Right atrium auricular region (tissue), 2 donors: ENCODE data around the gene RSBN1. TPM values are rescaled to one million over a fixed set of nuclear protein-coding genes. Genes with fewer than 3 reads are reported as not detected.

Source experiments
- DNase-seq: peaks from one replicate; pipeline ENCODE4 v3.0.0-alpha.2; 2019; ENCODE audit warnings: low spot score
- H3K27ac ChIP-seq, 2 donors: fragments of 200-600 bp; sonication (generic); 1 replicate in 1 of 2; 2 replicates in 1 of 2; pipeline ENCODE4 v1.5.1; 2016 to 2019
- H3K27me3 ChIP-seq, 2 donors: fragments of 200-600 bp; sonication (generic); one replicate each; pipeline versions ENCODE4 v1.5.1 to v1.6.0; 2017 to 2019
- H3K36me3 ChIP-seq: fragments of 200-600 bp; sonication (generic); one replicate; pipeline ENCODE4 v1.5.1; 2016
- H3K4me1 ChIP-seq, 2 donors: fragments of 200-600 bp; sonication (generic); one replicate each; pipeline versions ENCODE4 v1.5.1 to v1.6.0; 2017 to 2019
- H3K4me3 ChIP-seq, 2 donors: fragments of 200-600 bp; sonication (generic); 1 replicate in 1 of 2; 2 replicates in 1 of 2; pipeline ENCODE4 v1.5.1; 2017 to 2019; ENCODE audit warnings: mild to moderate bottlenecking in 1 of 2, moderate library complexity in 1 of 2
- H3K9me3 ChIP-seq, 2 donors: fragments of 200-600 bp; sonication (generic); one replicate each; pipeline ENCODE4 v1.5.1; 2019
- CTCF ChIP-seq, 2 donors: fragments of 200-600 bp; sonication (generic); IDR thresholded peaks; one replicate each; pipeline ENCODE4 v1.5.1; 2019; ENCODE audit warnings: antibody characterized with exemption in 2 of 2
- total RNA-seq, 2 donors: library from RNA; depleted of rRNA; stranded (reverse); fragments of >200 nt; gene quantifications; one replicate each; pipeline ENCODE4 v1.1.0, GENCODE V29; 2016

RSBN1 gene
- total RNA-seq, 2 donors from 2014 or later: 9.6 to 13.9 TPM

- H3K36me3 ChIP-seq: peaks cover 17% of the 10 kb centered on the region
- no peaks in the 10 kb centered on the region for H3K27me3 ChIP-seq
- H3K4me1 ChIP-seq: peaks cover 0 to 27% of the 10 kb centered on the region in 2 donors
- TF ChIP-seq CTCF (IDR thresholded peaks at IDR 0.05): no peak
- H3K4me3 ChIP-seq: no peak overlapping the region
- H3K27ac ChIP-seq: no peak overlapping the region
- no peaks in the 10 kb centered on the region for H3K9me3 ChIP-seq
- no peak for DNase-seq
These were observed 19.3 kb downstream of the RSBN1 start for GRCh38 chr1:113792986-113793385.

GRCh38 chr1:113792471-113792870 is 19.8 kb downstream of the RSBN1 start:
- no peak for DNase-seq
- H3K27me3 ChIP-seq: no peaks in the 10 kb centered on the region
- H3K4me3 ChIP-seq: no peak overlapping the region
- peaks cover 15% of the 10 kb centered on the region for H3K36me3 ChIP-seq
- H3K9me3 ChIP-seq: no peaks in the 10 kb centered on the region
- no peak for TF ChIP-seq CTCF (IDR thresholded peaks at IDR 0.05)
- peaks cover 0 to 30% of the 10 kb centered on the region in 2 donors for H3K4me1 ChIP-seq
- no peak overlapping the region for H3K27ac ChIP-seq

GRCh38 chr1:113788802-113789201 is 23.5 kb downstream of the RSBN1 start:
- Histone ChIP-seq H3K27me3 (no peaks in the 10 kb centered on the region), H3K36me3 (no peaks in the 10 kb centered on the region)

GRCh38 chr1:113787663-113788062 is 24.6 kb downstream of the RSBN1 start:
- Histone ChIP-seq H3K27me3 (no peaks in the 10 kb centered on the region), H3K36me3 (no peaks in the 10 kb centered on the region), H3K4me3 (no peak overlapping the region), H3K27ac (no peak overlapping the region), H3K4me1 (peaks cover 0 to 46% of the 10 kb centered on the region in 2 donors), H3K9me3 (no peaks in the 10 kb centered on the region)
- no peak for DNase-seq
- TF ChIP-seq CTCF (IDR thresholded peaks at IDR 0.05): no peak

More at GRCh38 chr1:113788802-113789201, 23.5 kb downstream of the RSBN1 start:
- Histone ChIP-seq H3K4me3 (no peak overlapping the region), H3K9me3 (no peaks in the 10 kb centered on the region), H3K27ac (no peak overlapping the region), H3K4me1 (peaks cover 0 to 44% of the 10 kb centered on the region in 2 donors)
- no peak for DNase-seq
- TF ChIP-seq CTCF (IDR thresholded peaks at IDR 0.05): no peak

- no peak for DNase-seq
- Histone ChIP-seq H3K4me1 (peaks cover 0 to 62% of the 10 kb centered on the region in 2 donors), H3K27ac (no peak overlapping the region), H3K9me3 (no peaks in the 10 kb centered on the region), H3K4me3 (no peak overlapping the region), H3K36me3 (no peaks in the 10 kb centered on the region), H3K27me3 (no peaks in the 10 kb centered on the region)
- no peak for TF ChIP-seq CTCF (IDR thresholded peaks at IDR 0.05)
These were observed 26.2 kb downstream of the RSBN1 start for GRCh38 chr1:113786069-113786468.

- Histone ChIP-seq H3K27me3 (no peaks in the 10 kb centered on the region), H3K4me3 (no peak overlapping the region), H3K4me1 (peaks cover 0 to 65% of the 10 kb centered on the region in 2 donors), H3K9me3 (no peaks in the 10 kb centered on the region), H3K36me3 (no peaks in the 10 kb centered on the region), H3K27ac (peak overlapping the region in 1 of 2 donors; percentile 19)
- no peak for TF ChIP-seq CTCF (IDR thresholded peaks at IDR 0.05)
- no peak for DNase-seq
These were observed 28.0 kb downstream of the RSBN1 start for GRCh38 chr1:113784104-113784779.
